Right renal pelvis (tissue), 4 donors: ENCODE results near the gene DENND6B. TPM values are rescaled to one million over a fixed set of nuclear protein-coding genes. Genes with fewer than 3 reads are reported as not detected.

Experiments used
- DNase-seq, 4 donors: peaks; one replicate each; pipeline ENCODE4 v3.0.0-alpha.2; 2013; ENCODE audit warnings: low read depth in 4 of 4, low spot score in 3 of 4, missing footprints in 1 of 4
- polyA plus RNA-seq, 4 donors: library from polyadenylated mRNA; unstranded; fragments of 120-200 nt; gene quantifications; one replicate each; pipeline ENCODE4 v1.2.1, GENCODE V29; 2013; ENCODE audit not compliant: insufficient read length in 4 of 4

DENND6B gene
- polyA plus RNA-seq, 4 donors, result 12.0 to 17.9 (median 15.0) TPM

GRCh38 chr22:50260801-50261614 lies 65.8 kb downstream of the DENND6B start:
- DNase-seq, result no peak

- DNase-seq, result no peak
Observed at GRCh38 chr22:50260434-50260800, 66.4 kb downstream of the DENND6B start.

- DNase-seq, result no peak
Observed at GRCh38 chr22:50259302-50259701, 67.5 kb downstream of the DENND6B start.

Other genes with a start within 250 kb of the DENND6B start
- 1 to 10 TPM in 1 of 4 donors, under 1 TPM in 3; 0.66 to 1.6 (median 0.86) TPM for gene MLC1, start 241.6 kb downstream of the DENND6B start, polyA plus RNA-seq
- gene MOV10L1, start 237.0 kb downstream of the DENND6B start, polyA plus RNA-seq, result 1 to 10 TPM in 1 of 4 donors, under 1 TPM in 3; 0.33 to 1.2 (median 0.71) TPM
- gene PANX2, start 156.3 kb downstream of the DENND6B start, polyA plus RNA-seq, result 1 to 10 TPM in 3 of 4 donors, under 1 TPM in 1; 0.76 to 2.2 (median 1.5) TPM
- gene TRABD, start 141.1 kb downstream of the DENND6B start, polyA plus RNA-seq, result 10 to 100 TPM; 19.1 to 30.8 (median 21.7) TPM
- gene SELENOO, start 126.0 kb downstream of the DENND6B start, polyA plus RNA-seq, result 10 to 100 TPM; 14.9 to 26.2 (median 17.1) TPM
- 10 to 100 TPM; 31.4 to 40.7 (median 34.3) TPM for gene TUBGCP6, start 82.0 kb downstream of the DENND6B start, polyA plus RNA-seq
- 10 to 100 TPM; 18.0 to 28.7 (median 19.9) TPM for gene HDAC10, start 75.7 kb downstream of the DENND6B start, polyA plus RNA-seq
- gene MAPK12, start 65.3 kb downstream of the DENND6B start, polyA plus RNA-seq, result 10 to 100 TPM; 10.6 to 23.6 (median 12.2) TPM
- 1 to 10 TPM; 7.3 to 8.8 (median 7.4) TPM for gene MAPK11, start 56.6 kb downstream of the DENND6B start, polyA plus RNA-seq
- gene PLXNB2, start 19.4 kb downstream of the DENND6B start, polyA plus RNA-seq, result 100 to 1,000 TPM; 217 to 261 (median 232) TPM
- gene PPP6R2, start 16.3 kb upstream of the DENND6B start, polyA plus RNA-seq, result 10 to 100 TPM; 35.9 to 46.0 (median 40.3) TPM
- gene SBF1, start 148.0 kb upstream of the DENND6B start, polyA plus RNA-seq, result 10 to 100 TPM; 30.7 to 46.5 (median 32.7) TPM
- 1 to 10 TPM; 4.1 to 6.8 (median 5.4) TPM for gene ADM2, start 154.5 kb upstream of the DENND6B start, polyA plus RNA-seq
- gene MIOX, start 159.8 kb upstream of the DENND6B start, polyA plus RNA-seq, result 10 to 100 TPM in 3 of 4 donors, 1 to 10 TPM in 1; 3.2 to 17.7 (median 12.1) TPM
- 10 to 100 TPM; 40.4 to 61.4 (median 41.9) TPM for gene LMF2, start 180.7 kb upstream of the DENND6B start, polyA plus RNA-seq
- 10 to 100 TPM; 36.1 to 54.1 (median 43.8) TPM for gene NCAPH2, start 181.2 kb upstream of the DENND6B start, polyA plus RNA-seq
- gene SCO2, start 198.6 kb upstream of the DENND6B start, polyA plus RNA-seq, result 1 to 10 TPM in 1 of 4 donors, under 1 TPM in 2, not detected in 1; 0.24 to 5.8 (median 0.37) TPM
- gene TYMP, start 203.0 kb upstream of the DENND6B start, polyA plus RNA-seq, result 1 to 10 TPM; 1.1 to 2.5 (median 1.3) TPM
- gene KLHDC7B, start 218.9 kb upstream of the DENND6B start, polyA plus RNA-seq, result under 1 TPM; 0.07 to 0.46 (median 0.18) TPM
- gene SYCE3, start 235.9 kb upstream of the DENND6B start, polyA plus RNA-seq, result under 1 TPM in 1 of 4 donors, not detected in 3; 0.57 TPM